ENCODE results near the gene HOTAIR. TPM values are rescaled to one million over a fixed set of nuclear protein-coding genes. Genes with fewer than 3 reads are reported as not detected.

HOTAIR gene
- polyA plus RNA-seq, 1 experiment = not detected

GRCh38 chr12:53950789-53951576 is 23.8 kb downstream of the HOTAIR start:
- DNase-seq (ENCODE audit: low read depth, low spot score) = no peak
- Histone ChIP-seq H3K27me3 (ENCODE audit: control insufficient read depth, insufficient read depth, low read length) (peaks cover 91% of the 10 kb centered on the region), H3K4me3 (ENCODE audit: low read depth, low read length) (no peak overlapping the region), H3K9me3 (ENCODE audit: control insufficient read depth, insufficient read depth, low read length) (peaks cover 19% of the 10 kb centered on the region; the same call in 1 of the 2 replicates), H3K27ac (ENCODE audit: low read depth, low read length) (no peak overlapping the region)
- TF ChIP-seq, protein P1, sequence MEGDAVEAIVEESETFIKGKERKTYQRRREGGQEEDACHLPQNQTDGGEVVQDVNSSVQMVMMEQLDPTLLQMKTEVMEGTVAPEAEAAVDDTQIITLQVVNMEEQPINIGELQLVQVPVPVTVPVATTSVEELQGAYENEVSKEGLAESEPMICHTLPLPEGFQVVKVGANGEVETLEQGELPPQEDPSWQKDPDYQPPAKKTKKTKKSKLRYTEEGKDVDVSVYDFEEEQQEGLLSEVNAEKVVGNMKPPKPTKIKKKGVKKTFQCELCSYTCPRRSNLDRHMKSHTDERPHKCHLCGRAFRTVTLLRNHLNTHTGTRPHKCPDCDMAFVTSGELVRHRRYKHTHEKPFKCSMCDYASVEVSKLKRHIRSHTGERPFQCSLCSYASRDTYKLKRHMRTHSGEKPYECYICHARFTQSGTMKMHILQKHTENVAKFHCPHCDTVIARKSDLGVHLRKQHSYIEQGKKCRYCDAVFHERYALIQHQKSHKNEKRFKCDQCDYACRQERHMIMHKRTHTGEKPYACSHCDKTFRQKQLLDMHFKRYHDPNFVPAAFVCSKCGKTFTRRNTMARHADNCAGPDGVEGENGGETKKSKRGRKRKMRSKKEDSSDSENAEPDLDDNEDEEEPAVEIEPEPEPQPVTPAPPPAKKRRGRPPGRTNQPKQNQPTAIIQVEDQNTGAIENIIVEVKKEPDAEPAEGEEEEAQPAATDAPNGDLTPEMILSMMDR (IDR thresholded peaks at IDR 0.05; ENCODE audit: low read depth, low read length) = no peak
- CTCF ChIA-PET = no interaction called here
- POLR2A ChIA-PET = no interaction called here

- H3K27me3 ChIP-seq (ENCODE audit: control insufficient read depth, insufficient read depth, low read length) = peaks cover 90% of the 10 kb centered on the region
- no peak overlapping the region for H3K4me3 ChIP-seq (ENCODE audit: low read depth, low read length)
- ChIA-PET CTCF (no interaction called here), POLR2A (no interaction called here)
- no peak for DNase-seq (ENCODE audit: low read depth, low spot score)
- H3K9me3 ChIP-seq (ENCODE audit: control insufficient read depth, insufficient read depth, low read length) = peaks cover 19% of the 10 kb centered on the region; the same call in 1 of the 2 replicates
- H3K27ac ChIP-seq (ENCODE audit: low read depth, low read length) = no peak overlapping the region
- TF ChIP-seq, protein P1 (IDR thresholded peaks at IDR 0.05; ENCODE audit: low read depth, low read length) = no peak
Measured at GRCh38 chr12:53950437-53950773, 24.3 kb downstream of the HOTAIR start.

GRCh38 chr12:53949631-53950436 is 24.9 kb downstream of the HOTAIR start:
- Histone ChIP-seq H3K4me3 (ENCODE audit: low read depth, low read length) (no peak overlapping the region), H3K9me3 (ENCODE audit: control insufficient read depth, insufficient read depth, low read length) (peaks cover 17% of the 10 kb centered on the region; the same call in 1 of the 2 replicates), H3K27ac (ENCODE audit: low read depth, low read length) (no peak overlapping the region), H3K27me3 (ENCODE audit: control insufficient read depth, insufficient read depth, low read length) (peaks cover 92% of the 10 kb centered on the region)
- CTCF ChIA-PET = no interaction called here
- TF ChIP-seq, protein P1 (IDR thresholded peaks at IDR 0.05; ENCODE audit: low read depth, low read length) = no peak
- no peak for DNase-seq (ENCODE audit: low read depth, low spot score)
- POLR2A ChIA-PET = no interaction called here

DNA sequence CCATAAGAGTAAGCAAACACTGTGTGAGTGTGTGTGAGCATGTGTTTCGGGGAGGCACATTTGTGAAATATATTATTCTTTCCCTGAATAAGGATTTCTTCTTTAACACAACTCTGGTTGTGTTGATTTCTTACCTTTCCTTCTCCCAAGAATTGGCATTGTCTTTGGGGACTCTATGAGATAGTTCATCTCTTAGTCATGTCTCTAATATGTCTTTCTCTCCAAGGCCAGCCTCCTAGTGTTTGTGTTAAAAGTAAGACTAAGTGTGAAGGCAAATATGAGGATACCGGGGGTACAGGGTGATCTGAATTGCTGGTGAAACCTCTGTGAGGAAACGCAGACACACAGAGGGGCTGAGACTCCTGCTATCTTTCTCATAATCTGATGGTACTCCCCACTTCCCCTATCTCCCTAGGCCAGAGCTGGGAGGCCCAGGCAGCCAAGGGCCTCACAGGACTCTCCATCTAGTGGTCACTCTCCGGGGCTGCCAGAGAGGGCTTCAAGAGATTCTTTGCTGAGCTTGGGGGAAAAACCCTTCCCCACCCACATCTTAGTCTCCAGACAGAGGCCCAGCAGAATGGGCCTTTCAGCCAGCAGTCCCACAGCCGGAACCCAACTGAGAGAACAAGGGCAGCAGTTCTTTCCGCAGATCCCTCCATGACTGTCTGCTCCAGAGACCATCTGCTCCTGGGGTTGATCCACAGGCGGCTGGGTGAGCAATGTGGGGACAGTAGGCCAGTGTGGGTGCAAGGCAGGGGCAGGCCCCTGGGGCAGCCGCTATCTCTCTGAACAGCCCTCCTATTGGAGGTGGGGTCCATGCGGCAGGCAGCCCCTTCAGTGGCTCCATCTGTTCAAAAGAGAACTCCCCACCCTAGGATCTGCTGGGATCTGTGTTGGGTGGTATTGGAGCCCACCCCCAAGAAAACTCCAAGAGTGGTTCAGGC is 25.8 kb downstream of the HOTAIR start:
- Histone ChIP-seq H3K27me3 (ENCODE audit: control insufficient read depth, insufficient read depth, low read length) (peaks cover 92% of the 10 kb centered on the region), H3K27ac (ENCODE audit: low read depth, low read length) (no peak overlapping the region), H3K9me3 (ENCODE audit: control insufficient read depth, insufficient read depth, low read length) (peaks cover 14% of the 10 kb centered on the region; the same call in 1 of the 2 replicates), H3K4me3 (ENCODE audit: low read depth, low read length) (no peak overlapping the region)
- DNase-seq (ENCODE audit: low read depth, low spot score) = no peak
- TF ChIP-seq, protein P1 (IDR thresholded peaks at IDR 0.05; ENCODE audit: low read depth, low read length) = no peak
- CTCF ChIA-PET = no interaction called here
- POLR2A ChIA-PET = no interaction called here

All from AG04450 (cell line).